Upper lobe of left lung (tissue), 6 donors: Measurements from ENCODE around the gene PDLIM5. TPM values are rescaled to one million over a fixed set of nuclear protein-coding genes. Genes with fewer than 3 reads are reported as not detected.

Experiments
- ATAC-seq, 2 donors: fragments of 200-7000 bp; cut with Tn5 transposase; one replicate each; pipeline ENCODE4 v1.9.1; 2022; ENCODE audit warnings: mild to moderate bottlenecking in 2 of 2, moderate library complexity in 2 of 2; ENCODE audit not compliant: low FRiP score in 2 of 2
- DNase-seq, 2 donors: peaks; one replicate each; pipeline ENCODE4 v3.0.0-alpha.2; 2019 to 2020
- H3K27ac ChIP-seq, 4 donors: fragments of 200-600 bp; sonication (generic); one replicate each; pipeline ENCODE4 v1.5.1; 2016 to 2019
- H3K27me3 ChIP-seq, 4 donors: fragments of 200-600 bp; sonication (generic); one replicate each; pipeline ENCODE4 v1.5.1; 2017 to 2019
- H3K36me3 ChIP-seq, 4 donors: fragments of 200-600 bp; sonication (generic); one replicate each; pipeline ENCODE4 v1.5.1; 2016 to 2019
- H3K4me1 ChIP-seq, 4 donors: fragments of 200-600 bp; sonication (generic); one replicate each; pipeline ENCODE4 v1.5.1; 2018 to 2019
- H3K4me3 ChIP-seq, 4 donors: fragments of 200-600 bp; sonication (generic); one replicate each; pipeline ENCODE4 v1.5.1; 2017 to 2019; ENCODE audit warnings: mild to moderate bottlenecking in 2 of 4, moderate library complexity in 1 of 4
- H3K9me3 ChIP-seq, 4 donors: fragments of 200-600 bp; sonication (generic); one replicate each; pipeline ENCODE4 v1.5.1; 2018 to 2019
- EP300 ChIP-seq, 4 donors: sonication (generic); formaldehyde crosslinking; IDR thresholded peaks; one replicate each; pipeline ENCODE4 v1.5.1; 2017; ENCODE audit warnings: antibody characterized with exemption in 4 of 4, control low read depth in 2 of 4
- POLR2A ChIP-seq, 4 donors: fragments of 450-650 bp; IDR thresholded peaks; one replicate each; pipeline ENCODE4 v1.5.1; 2016 to 2017; ENCODE audit warnings: antibody characterized with exemption in 4 of 4, mild to moderate bottlenecking in 2 of 4
- POLR2AphosphoS5 ChIP-seq, 2 donors: sonication (generic); formaldehyde crosslinking; IDR thresholded peaks; one replicate each; pipeline ENCODE4 v1.5.1; 2017; ENCODE audit warnings: antibody characterized with exemption in 2 of 2
- WGBS, 2 donors: methylation state at CpG; one replicate each; pipeline ENCODE4 v1.1.5; 2017 to 2018; 5-methylcytosine and 5-hydroxymethylcytosine counted together
- total RNA-seq, 6 donors: library from RNA; depleted of rRNA in 4 of 6; stranded (reverse); fragments of >200 nt in 4 of 6; gene quantifications; one replicate each; pipeline versions ENCODE4 v1.1.0 to v1.2.1, GENCODE V29; 2016 to 2021
- TF ChIP-seq, protein P1 (sequence below), 6 experiments: fragments of 450-650 bp in 4 of 6; fragments of 200-600 bp in 2 of 6; sonication (generic) in 2 of 6; IDR thresholded peaks; one replicate each; pipeline ENCODE4 v1.5.1; 2016 to 2019; ENCODE audit warnings: antibody characterized with exemption in 6 of 6
- donor health status: DM: no; HTN: no; CAD: no; lungs with moderate emphysema.
- donor health status: DM: no; HTN: yes; CAD: no; lungs with severe emphysema.

The PDLIM5 gene
- total RNA-seq, 6 donors from 2014 or later = 24.1 to 105 (median 73.0) TPM

DNA sequence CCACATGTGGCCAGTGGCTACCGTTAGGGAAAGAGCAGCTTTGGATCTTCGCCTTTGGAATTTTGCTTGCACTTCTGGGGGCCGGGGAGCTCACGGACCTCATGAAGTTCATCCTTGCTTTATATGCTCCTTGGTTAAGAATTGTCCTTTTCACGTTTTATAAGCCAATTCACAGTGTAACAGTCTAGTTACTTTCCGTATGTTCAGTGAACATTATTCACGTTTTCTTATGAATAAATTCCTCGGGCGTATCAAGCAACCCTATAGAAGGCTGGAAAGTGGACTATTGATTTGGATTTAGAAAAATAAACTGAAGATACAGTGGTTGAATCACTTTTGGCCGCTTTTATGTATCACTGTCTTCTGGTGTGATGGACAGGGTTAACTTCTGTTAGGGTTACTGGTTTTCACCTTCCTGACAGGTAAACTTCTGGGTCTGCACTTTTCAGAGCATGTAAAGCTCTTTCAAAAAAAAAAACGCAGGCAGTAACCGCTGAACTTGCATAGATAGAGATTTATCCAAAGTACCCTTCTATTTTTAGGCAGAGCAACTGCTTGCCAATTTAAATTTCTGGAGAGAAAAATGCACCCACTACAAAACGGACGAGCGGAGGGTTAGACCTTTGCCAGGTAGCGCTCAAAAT, 569 bp upstream of the PDLIM5 start:
- DNase-seq (no peak), ATAC-seq (no peak)
- TF ChIP-seq POLR2AphosphoS5 (IDR thresholded peaks at IDR 0.05) = no peak
- no peak for TF ChIP-seq EP300 (IDR thresholded peaks at IDR 0.05)
- no peak for TF ChIP-seq POLR2A (IDR thresholded peaks at IDR 0.05)
- TF ChIP-seq, protein P1, sequence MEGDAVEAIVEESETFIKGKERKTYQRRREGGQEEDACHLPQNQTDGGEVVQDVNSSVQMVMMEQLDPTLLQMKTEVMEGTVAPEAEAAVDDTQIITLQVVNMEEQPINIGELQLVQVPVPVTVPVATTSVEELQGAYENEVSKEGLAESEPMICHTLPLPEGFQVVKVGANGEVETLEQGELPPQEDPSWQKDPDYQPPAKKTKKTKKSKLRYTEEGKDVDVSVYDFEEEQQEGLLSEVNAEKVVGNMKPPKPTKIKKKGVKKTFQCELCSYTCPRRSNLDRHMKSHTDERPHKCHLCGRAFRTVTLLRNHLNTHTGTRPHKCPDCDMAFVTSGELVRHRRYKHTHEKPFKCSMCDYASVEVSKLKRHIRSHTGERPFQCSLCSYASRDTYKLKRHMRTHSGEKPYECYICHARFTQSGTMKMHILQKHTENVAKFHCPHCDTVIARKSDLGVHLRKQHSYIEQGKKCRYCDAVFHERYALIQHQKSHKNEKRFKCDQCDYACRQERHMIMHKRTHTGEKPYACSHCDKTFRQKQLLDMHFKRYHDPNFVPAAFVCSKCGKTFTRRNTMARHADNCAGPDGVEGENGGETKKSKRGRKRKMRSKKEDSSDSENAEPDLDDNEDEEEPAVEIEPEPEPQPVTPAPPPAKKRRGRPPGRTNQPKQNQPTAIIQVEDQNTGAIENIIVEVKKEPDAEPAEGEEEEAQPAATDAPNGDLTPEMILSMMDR (IDR thresholded peaks at IDR 0.05) = no peak
- Histone ChIP-seq H3K27ac (peak overlapping the region in 3 of 4 donors; percentile 94 to 98 (median 98)), H3K27me3 (no peaks in the 10 kb centered on the region), H3K4me1 (peaks cover 19 to 35% (median 28%) of the 10 kb centered on the region in 4 donors), H3K9me3 (no peaks in the 10 kb centered on the region), H3K4me3 (peak overlapping the region; percentile 8 to 96 (median 78)), H3K36me3 (peaks cover 0 to 8% (median 0%) of the 10 kb centered on the region in 4 donors)
- WGBS, 2 donors = 9 to 13% methylated on average over 16 of the region's 16 CpGs

DNA sequence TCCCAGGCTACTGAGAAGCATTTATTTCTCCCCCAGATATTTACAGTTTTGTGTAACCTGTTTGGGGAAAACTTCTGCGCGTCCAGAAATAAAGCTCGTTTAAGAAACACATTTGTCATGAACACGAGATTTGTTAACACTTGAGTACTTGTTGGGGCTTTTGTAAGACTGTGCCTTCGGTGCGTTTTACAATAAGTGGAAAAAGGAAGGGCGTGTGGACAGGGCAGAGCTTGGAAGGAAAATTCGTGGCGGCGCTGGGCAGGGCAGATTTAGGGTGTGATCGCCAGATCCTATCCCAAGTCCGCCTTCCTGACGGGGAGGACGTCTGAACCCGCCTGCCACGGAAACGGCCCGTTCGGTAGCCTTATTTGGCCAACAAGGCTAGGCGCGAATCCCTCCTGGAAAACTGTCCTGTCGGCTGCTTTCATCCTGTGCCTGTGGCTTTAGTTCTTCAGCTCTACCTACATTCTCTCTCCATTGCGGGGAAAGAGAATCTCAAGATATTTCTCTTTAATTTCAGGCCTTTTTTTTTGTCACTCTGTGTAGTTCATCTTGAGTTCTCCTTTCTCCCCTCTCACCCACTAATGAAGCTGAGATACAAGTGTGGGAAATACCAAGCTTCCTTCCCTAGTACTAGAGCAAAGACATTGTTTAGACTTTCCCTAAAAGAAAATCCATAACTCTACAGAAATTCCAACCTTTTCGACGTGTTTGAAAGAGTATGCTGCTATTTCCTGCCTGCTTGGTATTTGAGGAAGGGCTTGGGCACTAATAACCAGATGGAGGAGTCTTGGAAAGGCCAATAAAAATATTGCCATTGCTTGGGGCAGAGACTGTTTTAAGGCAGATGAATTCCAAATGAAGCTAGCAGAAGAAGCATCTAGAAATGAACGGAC, 982 bp downstream of the PDLIM5 start:
- TF ChIP-seq EP300 (IDR thresholded peaks at IDR 0.05) (peak in 1 of 4 donors; percentile 4), POLR2A (IDR thresholded peaks at IDR 0.05) (peak in 2 of 4 donors; percentile 44 to 71), POLR2AphosphoS5 (IDR thresholded peaks at IDR 0.05) (peak; percentile 54 to 87)
- TF ChIP-seq, protein P1 (IDR thresholded peaks at IDR 0.05) = no peak
- peaks cover 0 to 18% (median 1%) of the 10 kb centered on the region in 4 donors for H3K36me3 ChIP-seq
- 4% methylated on average over 25 to 26 of the region's 26 CpGs for WGBS, 2 donors
- H3K27me3 ChIP-seq = no peaks in the 10 kb centered on the region
- H3K27ac ChIP-seq = peak overlapping the region; percentile 94 to 98 (median 97)
- peak overlapping the region; percentile 66 to 96 (median 89) for H3K4me3 ChIP-seq
- DNase-seq (peak; percentile 52 to 90), ATAC-seq (peak; percentile 90 to 92)
- no peaks in the 10 kb centered on the region for H3K9me3 ChIP-seq
- peaks cover 19 to 41% (median 31%) of the 10 kb centered on the region in 4 donors for H3K4me1 ChIP-seq

DNA sequence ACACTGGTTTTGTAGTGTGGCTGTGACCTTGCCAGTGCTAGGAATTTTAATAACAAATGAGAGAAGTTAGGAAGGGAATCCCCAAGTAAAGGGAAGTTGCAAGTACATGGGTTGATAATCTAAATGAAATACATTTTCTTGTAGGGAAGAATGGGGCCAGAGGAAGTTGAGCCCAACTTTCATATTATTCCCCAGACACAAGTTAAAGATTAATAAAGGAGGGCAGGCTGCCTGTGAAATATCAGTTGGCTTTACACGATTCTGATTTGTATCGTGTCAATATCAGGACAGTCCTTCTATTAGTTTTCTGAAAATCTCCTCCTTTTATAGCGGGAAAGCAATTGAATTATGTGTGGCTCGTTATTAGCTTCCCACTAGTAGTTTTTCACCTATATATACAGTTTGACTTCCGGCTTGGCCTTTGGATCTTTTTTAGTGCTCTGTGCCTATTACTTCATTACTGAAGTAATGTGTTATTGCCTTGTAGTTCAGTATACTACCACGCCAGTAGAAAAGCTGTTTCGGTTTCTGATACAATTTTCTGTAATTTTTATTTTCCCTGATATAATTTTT, 1.7 kb downstream of the PDLIM5 start:
- H3K27me3 ChIP-seq = no peaks in the 10 kb centered on the region
- TF ChIP-seq EP300 (IDR thresholded peaks at IDR 0.05) (no peak), POLR2AphosphoS5 (IDR thresholded peaks at IDR 0.05) (no peak), POLR2A (IDR thresholded peaks at IDR 0.05) (no peak)
- TF ChIP-seq, protein P1 (IDR thresholded peaks at IDR 0.05) = no peak
- no peak for ATAC-seq
- no peaks in the 10 kb centered on the region for H3K9me3 ChIP-seq
- H3K4me1 ChIP-seq = peaks cover 19 to 49% (median 35%) of the 10 kb centered on the region in 4 donors
- peaks cover 0 to 19% (median 1%) of the 10 kb centered on the region in 4 donors for H3K36me3 ChIP-seq
- H3K27ac ChIP-seq = peak overlapping the region; percentile 94 to 98 (median 97)
- peak overlapping the region in 3 of 4 donors; percentile 66 to 96 (median 91) for H3K4me3 ChIP-seq
- DNase-seq = no peak
- 84 to 87% methylated on average over 7 of the region's 7 CpGs for WGBS, 2 donors

DNA sequence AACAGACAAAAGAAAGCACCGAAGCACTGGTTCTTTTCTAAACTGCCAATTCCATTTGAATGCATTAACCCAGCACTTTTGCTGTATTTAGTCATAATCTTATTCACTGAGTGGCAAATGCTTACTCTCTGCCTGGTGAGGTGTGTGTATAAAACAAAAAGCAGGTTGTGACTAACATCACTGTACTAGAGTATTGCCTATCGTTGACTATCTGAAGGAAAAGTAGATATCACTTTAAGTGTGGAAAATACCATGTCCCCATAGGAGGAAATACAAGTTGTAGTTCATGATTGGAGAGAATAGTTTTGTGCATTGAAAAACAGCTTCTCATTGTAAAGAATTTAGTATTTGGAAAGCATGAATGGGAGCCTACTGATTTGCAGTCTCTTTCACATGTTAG, 2.7 kb downstream of the PDLIM5 start:
- no peak for TF ChIP-seq EP300 (IDR thresholded peaks at IDR 0.05)
- TF ChIP-seq, protein P1 (IDR thresholded peaks at IDR 0.05) = no peak
- TF ChIP-seq POLR2AphosphoS5 (IDR thresholded peaks at IDR 0.05) = no peak
- no peak for TF ChIP-seq POLR2A (IDR thresholded peaks at IDR 0.05)
- Histone ChIP-seq H3K4me1 (peaks cover 19 to 52% (median 37%) of the 10 kb centered on the region in 4 donors), H3K9me3 (no peaks in the 10 kb centered on the region), H3K4me3 (no peak overlapping the region), H3K36me3 (peaks cover 0 to 19% (median 1%) of the 10 kb centered on the region in 4 donors), H3K27ac (no peak overlapping the region), H3K27me3 (no peaks in the 10 kb centered on the region)
- no peak for ATAC-seq
- 83 to 88% methylated on average over 2 of the region's 2 CpGs for WGBS, 2 donors
- no peak for DNase-seq
